WTC11 (cell line): Measurements from ENCODE around the gene ATOX1.

Experiments used
- CREM ChIP-seq: sonication (generic); formaldehyde crosslinking; IDR thresholded peaks from 2 replicates; pipeline ENCODE4 v1.8.1; 2022; ENCODE audit warnings: mild to moderate bottlenecking, missing genetic modification reagents, moderate library complexity
- CTCF ChIP-seq: fragments of 200-600 bp; IDR thresholded peaks from 2 replicates; pipeline ENCODE4 v1.8.0; 2022; ENCODE audit warnings: antibody characterized with exemption
- ETV6 ChIP-seq: sonication (generic); formaldehyde crosslinking; IDR thresholded peaks from 2 replicates; pipeline ENCODE4 v1.8.1; 2022; ENCODE audit warnings: mild to moderate bottlenecking, missing genetic modification reagents
- KAT7 ChIP-seq: sonication (generic); formaldehyde crosslinking; IDR thresholded peaks from 2 replicates; pipeline ENCODE4 v1.8.1; 2023; ENCODE audit warnings: missing genetic modification reagents, mild to moderate bottlenecking, borderline replicate concordance
- SP1 ChIP-seq: sonication (generic); formaldehyde crosslinking; conservative IDR thresholded peaks from 2 replicates; pipeline ENCODE4 v1.8.1; 2022; ENCODE audit warnings: missing genetic modification reagents
- TF ChIP-seq, protein P1 (sequence below): sonication (generic); formaldehyde crosslinking; IDR thresholded peaks from 2 replicates; pipeline ENCODE4 v1.8.1; 2022; ENCODE audit warnings: low read depth, missing genetic modification reagents, borderline replicate concordance
- TF ChIP-seq, protein P2 (sequence below): fragments of 250-450 bp; sonication (Bioruptor Pico); IDR thresholded peaks from 2 replicates; pipeline ENCODE4 v2.1.2; 2022; ENCODE audit warnings: mild to moderate bottlenecking, moderate library complexity
- TF ChIP-seq, protein P3 (sequence below): sonication (generic); formaldehyde crosslinking; IDR thresholded peaks from 2 replicates; pipeline ENCODE4 v1.8.1; 2023; ENCODE audit warnings: mild to moderate bottlenecking, missing genetic modification reagents, moderate library complexity

GRCh38 chr5:151741678-151742423, 16.6 kb downstream of the ATOX1 start:
- TF ChIP-seq, protein P1, sequence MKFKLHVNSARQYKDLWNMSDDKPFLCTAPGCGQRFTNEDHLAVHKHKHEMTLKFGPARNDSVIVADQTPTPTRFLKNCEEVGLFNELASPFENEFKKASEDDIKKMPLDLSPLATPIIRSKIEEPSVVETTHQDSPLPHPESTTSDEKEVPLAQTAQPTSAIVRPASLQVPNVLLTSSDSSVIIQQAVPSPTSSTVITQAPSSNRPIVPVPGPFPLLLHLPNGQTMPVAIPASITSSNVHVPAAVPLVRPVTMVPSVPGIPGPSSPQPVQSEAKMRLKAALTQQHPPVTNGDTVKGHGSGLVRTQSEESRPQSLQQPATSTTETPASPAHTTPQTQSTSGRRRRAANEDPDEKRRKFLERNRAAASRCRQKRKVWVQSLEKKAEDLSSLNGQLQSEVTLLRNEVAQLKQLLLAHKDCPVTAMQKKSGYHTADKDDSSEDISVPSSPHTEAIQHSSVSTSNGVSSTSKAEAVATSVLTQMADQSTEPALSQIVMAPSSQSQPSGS (CRISPR knock-in tag): no peak
- TF ChIP-seq ETV6 (CRISPR knock-in tag): no peak
- no peak for TF ChIP-seq CREM
- no peak for TF ChIP-seq CTCF
- TF ChIP-seq, protein P2, sequence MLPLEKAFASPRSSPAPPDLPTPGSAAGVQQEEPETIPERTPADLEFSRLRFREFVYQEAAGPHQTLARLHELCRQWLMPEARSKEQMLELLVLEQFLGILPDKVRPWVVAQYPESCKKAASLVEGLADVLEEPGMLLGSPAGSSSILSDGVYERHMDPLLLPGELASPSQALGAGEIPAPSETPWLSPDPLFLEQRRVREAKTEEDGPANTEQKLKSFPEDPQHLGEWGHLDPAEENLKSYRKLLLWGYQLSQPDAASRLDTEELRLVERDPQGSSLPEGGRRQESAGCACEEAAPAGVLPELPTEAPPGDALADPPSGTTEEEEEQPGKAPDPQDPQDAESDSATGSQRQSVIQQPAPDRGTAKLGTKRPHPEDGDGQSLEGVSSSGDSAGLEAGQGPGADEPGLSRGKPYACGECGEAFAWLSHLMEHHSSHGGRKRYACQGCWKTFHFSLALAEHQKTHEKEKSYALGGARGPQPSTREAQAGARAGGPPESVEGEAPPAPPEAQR: no peak
- no peak for TF ChIP-seq SP1
- no peak for TF ChIP-seq KAT7
- TF ChIP-seq, protein P3, sequence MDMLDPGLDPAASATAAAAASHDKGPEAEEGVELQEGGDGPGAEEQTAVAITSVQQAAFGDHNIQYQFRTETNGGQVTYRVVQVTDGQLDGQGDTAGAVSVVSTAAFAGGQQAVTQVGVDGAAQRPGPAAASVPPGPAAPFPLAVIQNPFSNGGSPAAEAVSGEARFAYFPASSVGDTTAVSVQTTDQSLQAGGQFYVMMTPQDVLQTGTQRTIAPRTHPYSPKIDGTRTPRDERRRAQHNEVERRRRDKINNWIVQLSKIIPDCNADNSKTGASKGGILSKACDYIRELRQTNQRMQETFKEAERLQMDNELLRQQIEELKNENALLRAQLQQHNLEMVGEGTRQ (CRISPR knock-in tag): no peak
